Liver (tissue), 9 donors: ENCODE data around the gene FASTKD1. TPM values are rescaled to one million over a fixed set of nuclear protein-coding genes. Genes with fewer than 3 reads are reported as not detected.

Source experiments
- DNase-seq: peaks from one replicate; pipeline ENCODE4 v3.0.0-alpha.2; 2017; ENCODE audit warnings: low spot score
- H3K27ac ChIP-seq, 2 donors: one replicate each; pipeline ENCODE4 v1.7.0; 2013; ENCODE audit warnings: inconsistent platforms in 2 of 2, low read length in 2 of 2, control low read depth in 1 of 2, low read depth in 1 of 2, mild to moderate bottlenecking in 1 of 2
- H3K27me3 ChIP-seq, 4 donors: one replicate each; pipeline versions ENCODE4 v1.6.1 to v1.7.0; 2013; ENCODE audit warnings: low read length in 3 of 4, inconsistent platforms in 1 of 4, mild to moderate bottlenecking in 1 of 4, moderate library complexity in 1 of 4; ENCODE audit not compliant: control insufficient read depth in 4 of 4, insufficient read depth in 4 of 4
- H3K36me3 ChIP-seq, 4 donors: one replicate each; pipeline versions ENCODE4 v1.6.1 to v1.7.0; 2013; ENCODE audit warnings: low read length in 3 of 4, mild to moderate bottlenecking in 3 of 4, low read depth in 1 of 4, moderate library complexity in 1 of 4; ENCODE audit not compliant: control insufficient read depth in 4 of 4, insufficient read depth in 3 of 4
- H3K4me1 ChIP-seq, 4 donors: one replicate each; pipeline versions ENCODE4 v1.6.1 to v1.7.0; 2013; ENCODE audit warnings: low read length in 3 of 4, mild to moderate bottlenecking in 3 of 4, moderate library complexity in 1 of 4; ENCODE audit not compliant: control insufficient read depth in 4 of 4, insufficient read depth in 4 of 4
- H3K4me3 ChIP-seq, 3 donors: one replicate each; pipeline versions ENCODE4 v1.6.1 to v1.7.0; 2013; ENCODE audit warnings: low read length in 3 of 3, control low read depth in 1 of 3, low read depth in 1 of 3, mild to moderate bottlenecking in 1 of 3
- H3K9ac ChIP-seq, 2 donors: one replicate each; pipeline ENCODE4 v1.7.0; 2013; ENCODE audit warnings: low read length in 2 of 2, mild to moderate bottlenecking in 2 of 2, moderate library complexity in 2 of 2, control low read depth in 1 of 2, low read depth in 1 of 2
- H3K9me3 ChIP-seq, 4 donors: one replicate each; pipeline versions ENCODE4 v1.6.1 to v1.7.0; 2013; ENCODE audit warnings: low read length in 3 of 4; ENCODE audit not compliant: control insufficient read depth in 4 of 4
- FOXA1 ChIP-seq: IDR thresholded peaks from 2 replicates; pipeline ENCODE4 v1.6.1; 2016; ENCODE audit warnings: antibody characterized with exemption
- FOXA2 ChIP-seq: IDR thresholded peaks from 2 replicates; pipeline ENCODE4 v1.6.1; 2016; ENCODE audit warnings: antibody characterized with exemption
- GABPA ChIP-seq, 2 donors: IDR thresholded peaks in 1 of 2; conservative IDR thresholded peaks in 1 of 2; 2 replicates each; pipeline ENCODE4 v1.6.1; 2016; ENCODE audit warnings: antibody characterized with exemption in 2 of 2, mild to moderate bottlenecking in 1 of 2, moderate library complexity in 1 of 2
- HNF4A ChIP-seq, 2 donors: conservative IDR thresholded peaks; 2 replicates each; pipeline ENCODE4 v1.6.1; 2016; ENCODE audit warnings: antibody characterized with exemption in 2 of 2, mild to moderate bottlenecking in 2 of 2
- HNF4G ChIP-seq: IDR thresholded peaks from 2 replicates; pipeline ENCODE4 v1.6.1; 2016; ENCODE audit warnings: antibody characterized with exemption
- JUND ChIP-seq, 2 donors: IDR thresholded peaks; 2 replicates each; pipeline ENCODE4 v1.6.1; 2016; ENCODE audit warnings: antibody characterized with exemption in 2 of 2
- MAX ChIP-seq: IDR thresholded peaks from 2 replicates; pipeline ENCODE4 v1.6.1; 2016; ENCODE audit warnings: antibody characterized with exemption
- NR2F2 ChIP-seq: IDR thresholded peaks from 2 replicates; pipeline ENCODE4 v1.6.1; 2016; ENCODE audit warnings: antibody characterized with exemption
- REST ChIP-seq: IDR thresholded peaks from 2 replicates; pipeline ENCODE4 v1.6.1; 2016; ENCODE audit warnings: antibody characterized with exemption, mild to moderate bottlenecking
- RXRA ChIP-seq, 2 donors: IDR thresholded peaks; 2 replicates each; pipeline ENCODE4 v1.6.1; 2017 to 2018; ENCODE audit warnings: antibody characterized with exemption in 2 of 2, mild to moderate bottlenecking in 1 of 2
- SP1 ChIP-seq: IDR thresholded peaks from 2 replicates; pipeline ENCODE4 v1.6.1; 2018; ENCODE audit warnings: antibody characterized with exemption, mild to moderate bottlenecking
- ZBTB33 ChIP-seq: IDR thresholded peaks from 2 replicates; pipeline ENCODE4 v1.6.1; 2016; ENCODE audit warnings: antibody characterized with exemption
- WGBS: extraction: QIAGEN DNeasy Blood & Tissue Kit; methylation state at CpG from one replicate; pipeline ENCODE4 v1.1.7; 2013; 5-methylcytosine and 5-hydroxymethylcytosine counted together
- polyA plus RNA-seq, 2 donors: library from polyadenylated mRNA; stranded (reverse) in 1 of 2; unstranded in 1 of 2; fragments of 200-250 nt in 1 of 2; fragments of >200 nt in 1 of 2; fragmentation: Nextera tagmentation in 1 of 2; extraction: Ambion mirVana in 1 of 2; gene quantifications; one replicate each; pipeline versions ENCODE4 v1.2.1 to v1.2.3, GENCODE V29; 2013 to 2015
- total RNA-seq, 2 donors: library from RNA; depleted of rRNA; stranded (reverse); fragments of >200 nt; gene quantifications; one replicate each; pipeline ENCODE4 v1.2.3, GENCODE V29; 2014
- TF ChIP-seq, protein P1 (sequence below): fragments of 150-350 bp; IDR thresholded peaks from 2 replicates; pipeline ENCODE4 v1.5.1; 2017; ENCODE audit warnings: improper control_type of control experiment, low read depth, low read length; ENCODE audit not compliant: missing input control
- donor health status: healthy.
- donor health status: healthy.
- donor health status: healthy.
- donor health status: healthy.
- donor health status: healthy.

Gene FASTKD1
- total and polyA plus RNA-seq, 4 donors, result 6.7 to 20.7 (median 16.2) TPM

- Histone ChIP-seq H3K27me3 (no peaks in the 10 kb centered on the region), H3K27ac (no peak overlapping the region), H3K9ac (no peak overlapping the region), H3K4me3 (no peak overlapping the region), H3K9me3 (no peaks in the 10 kb centered on the region), H3K4me1 (no peaks in the 10 kb centered on the region), H3K36me3 (peaks cover 0 to 7% (median 1%) of the 10 kb centered on the region in 4 donors)
- DNase-seq, result no peak
- WGBS, result 89% methylated on average over 2 of the region's 2 CpGs
- no peak for TF ChIP-seq HNF4A (conservative IDR thresholded peaks at IDR 0.05)
- no peak for TF ChIP-seq ZBTB33
- no peak for TF ChIP-seq HNF4G
- TF ChIP-seq FOXA1, result no peak
- no peak for TF ChIP-seq GABPA (IDR thresholded peaks at IDR 0.05 in 1 of 2, conservative IDR thresholded peaks at IDR 0.05 in 1 of 2)
- TF ChIP-seq NR2F2, result no peak
- TF ChIP-seq, protein P1, sequence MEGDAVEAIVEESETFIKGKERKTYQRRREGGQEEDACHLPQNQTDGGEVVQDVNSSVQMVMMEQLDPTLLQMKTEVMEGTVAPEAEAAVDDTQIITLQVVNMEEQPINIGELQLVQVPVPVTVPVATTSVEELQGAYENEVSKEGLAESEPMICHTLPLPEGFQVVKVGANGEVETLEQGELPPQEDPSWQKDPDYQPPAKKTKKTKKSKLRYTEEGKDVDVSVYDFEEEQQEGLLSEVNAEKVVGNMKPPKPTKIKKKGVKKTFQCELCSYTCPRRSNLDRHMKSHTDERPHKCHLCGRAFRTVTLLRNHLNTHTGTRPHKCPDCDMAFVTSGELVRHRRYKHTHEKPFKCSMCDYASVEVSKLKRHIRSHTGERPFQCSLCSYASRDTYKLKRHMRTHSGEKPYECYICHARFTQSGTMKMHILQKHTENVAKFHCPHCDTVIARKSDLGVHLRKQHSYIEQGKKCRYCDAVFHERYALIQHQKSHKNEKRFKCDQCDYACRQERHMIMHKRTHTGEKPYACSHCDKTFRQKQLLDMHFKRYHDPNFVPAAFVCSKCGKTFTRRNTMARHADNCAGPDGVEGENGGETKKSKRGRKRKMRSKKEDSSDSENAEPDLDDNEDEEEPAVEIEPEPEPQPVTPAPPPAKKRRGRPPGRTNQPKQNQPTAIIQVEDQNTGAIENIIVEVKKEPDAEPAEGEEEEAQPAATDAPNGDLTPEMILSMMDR, result no peak
- TF ChIP-seq REST, result no peak
- no peak for TF ChIP-seq SP1
- TF ChIP-seq MAX, result no peak
- TF ChIP-seq JUND (IDR thresholded peaks at IDR 0.05), result no peak
- no peak for TF ChIP-seq FOXA2
These were observed 48.2 kb downstream of the FASTKD1 start for GRCh38 chr2:169525434-169525833.

- H3K4me1 ChIP-seq, result no peaks in the 10 kb centered on the region
- H3K4me3 ChIP-seq, result no peak overlapping the region
- H3K9ac ChIP-seq, result no peak overlapping the region
- WGBS, result 40% methylated on average over 5 of the region's 5 CpGs
- no peaks in the 10 kb centered on the region for H3K36me3 ChIP-seq
- H3K27ac ChIP-seq, result no peak overlapping the region
- TF ChIP-seq HNF4G, result no peak
- TF ChIP-seq RXRA (IDR thresholded peaks at IDR 0.05), result peak; percentile 32 to 56
- TF ChIP-seq SP1, result no peak
- no peaks in the 10 kb centered on the region for H3K9me3 ChIP-seq
- no peaks in the 10 kb centered on the region for H3K27me3 ChIP-seq
- no peak for DNase-seq
These were observed 50.0 kb downstream of the FASTKD1 start for GRCh38 chr2:169523681-169524080.
